Large intestine (tissue), 3 donors: ENCODE measurements around the gene NT5C2. TPM values are rescaled to one million over a fixed set of nuclear protein-coding genes. Genes with fewer than 3 reads are reported as not detected.

Experiments
- DNase-seq, 2 donors: peaks; one replicate each; pipeline versions ENCODE4 v3.0.0 to v3.0.0-alpha.2; 2013
- H3K27ac ChIP-seq: one replicate; pipeline ENCODE4 v1.5.1; 2013; ENCODE audit warnings: low read length
- H3K27me3 ChIP-seq: 2 replicates; pipeline ENCODE4 v1.6.1; 2013; ENCODE audit warnings: low read length; ENCODE audit not compliant: control insufficient read depth, insufficient read depth
- H3K36me3 ChIP-seq: 2 replicates; pipeline ENCODE4 v1.6.1; 2013; ENCODE audit warnings: low read length; ENCODE audit not compliant: control insufficient read depth, insufficient read depth
- H3K4me1 ChIP-seq: one replicate; pipeline ENCODE4 v1.6.1; 2013; ENCODE audit warnings: low read length; ENCODE audit not compliant: control insufficient read depth, insufficient read depth
- H3K4me3 ChIP-seq: one replicate; pipeline ENCODE4 v1.5.1; 2013; ENCODE audit warnings: low read length
- H3K9me3 ChIP-seq: one replicate; pipeline ENCODE4 v1.6.1; 2013; ENCODE audit warnings: mild to moderate bottlenecking, low read depth, low read length, moderate library complexity; ENCODE audit not compliant: control insufficient read depth
- WGBS: methylation state at CpG from one replicate; pipeline ENCODE4 v1.1.5; 2013; ENCODE audit warnings: low lambda C conversion rate; ENCODE audit not compliant: insufficient coverage; 5-methylcytosine and 5-hydroxymethylcytosine counted together
- polyA plus RNA-seq: library from polyadenylated mRNA; unstranded; fragments of 120-200 nt; gene quantifications from one replicate; pipeline ENCODE4 v1.2.1, GENCODE V29; 2013

Gene NT5C2
- polyA plus RNA-seq, 1 donor = 63.9 TPM

DNA sequence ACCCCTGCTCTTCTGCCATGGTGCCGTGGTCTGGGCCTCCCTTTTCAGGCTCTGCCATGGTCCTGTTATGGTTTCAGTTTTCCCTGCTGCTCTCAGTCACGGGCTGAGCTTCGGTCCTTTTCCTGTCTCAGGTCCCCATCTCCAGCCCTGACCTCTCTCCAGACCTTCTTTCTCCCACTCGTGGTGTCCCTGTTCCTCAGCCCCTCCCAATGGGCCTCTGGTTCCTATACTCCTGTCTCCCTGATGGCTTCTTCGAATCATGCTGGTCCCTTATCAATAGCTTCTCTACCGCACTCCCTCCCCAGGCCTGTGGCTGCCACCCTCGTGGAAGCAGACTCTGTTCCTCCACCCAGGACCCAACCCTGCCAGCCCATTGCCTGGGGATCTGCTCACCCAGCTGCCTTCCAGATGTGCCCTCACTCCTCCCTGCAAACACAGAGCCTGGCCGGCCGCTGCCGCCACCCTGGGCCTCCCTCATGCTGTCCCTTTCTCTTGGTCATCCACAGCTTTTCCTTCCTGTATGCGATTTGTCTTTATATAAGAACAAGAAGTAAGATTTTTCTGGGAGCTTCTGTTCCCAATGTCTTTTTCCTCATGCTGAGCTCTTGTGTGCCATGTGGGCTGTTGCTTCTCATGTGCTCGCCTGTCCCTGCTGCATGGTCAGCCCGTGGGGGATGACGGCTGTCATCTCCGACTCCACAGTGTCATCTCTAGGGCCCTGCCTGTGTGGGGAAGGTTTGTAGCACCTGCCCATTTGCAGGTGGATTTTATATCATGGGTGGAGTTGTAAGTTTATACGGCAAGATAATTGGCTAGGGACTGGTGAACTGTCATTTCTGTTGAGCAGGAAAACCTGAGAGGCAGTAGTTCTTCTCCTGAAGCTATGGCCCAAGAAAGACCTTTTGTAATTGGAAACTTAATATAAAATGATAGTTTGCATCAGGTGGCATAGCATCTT is 126.7 kb downstream of the NT5C2 start:
- Histone ChIP-seq H3K4me3 (no peak overlapping the region), H3K9me3 (no peaks in the 10 kb centered on the region), H3K36me3 (peaks cover 29% of the 10 kb centered on the region), H3K4me1 (no peaks in the 10 kb centered on the region), H3K27ac (no peak overlapping the region), H3K27me3 (no peaks in the 10 kb centered on the region)
- no peak for DNase-seq
- 92% methylated on average over 4 of the region's 16 CpGs for WGBS

GRCh38 chr10:103064956-103065355 is 128.1 kb downstream of the NT5C2 start:
- Histone ChIP-seq H3K36me3 (peaks cover 22% of the 10 kb centered on the region), H3K9me3 (no peaks in the 10 kb centered on the region), H3K27ac (no peak overlapping the region), H3K4me3 (no peak overlapping the region), H3K4me1 (no peaks in the 10 kb centered on the region), H3K27me3 (no peaks in the 10 kb centered on the region)
- DNase-seq = no peak
- WGBS = 100% methylated on average over 1 of the region's 4 CpGs

GRCh38 chr10:103062854-103063590 is 130.1 kb downstream of the NT5C2 start:
- Histone ChIP-seq H3K36me3 (peaks cover 11% of the 10 kb centered on the region), H3K9me3 (no peaks in the 10 kb centered on the region), H3K4me1 (no peaks in the 10 kb centered on the region), H3K27me3 (no peaks in the 10 kb centered on the region), H3K27ac (no peak overlapping the region), H3K4me3 (no peak overlapping the region)
- no peak for DNase-seq
- WGBS = no CpG with 5 or more reads among the region's 15 CpGs

GRCh38 chr10:103060575-103060974 is 132.5 kb downstream of the NT5C2 start:
- no peak for DNase-seq
- Histone ChIP-seq H3K27ac (no peak overlapping the region), H3K9me3 (no peaks in the 10 kb centered on the region), H3K4me1 (no peaks in the 10 kb centered on the region), H3K36me3 (peaks cover 13% of the 10 kb centered on the region), H3K27me3 (no peaks in the 10 kb centered on the region), H3K4me3 (no peak overlapping the region)
- 71% methylated on average over 1 of the region's 2 CpGs for WGBS

GRCh38 chr10:103058034-103058433 is 135.0 kb downstream of the NT5C2 start:
- Histone ChIP-seq H3K27me3 (no peaks in the 10 kb centered on the region), H3K4me3 (no peak overlapping the region), H3K27ac (no peak overlapping the region), H3K36me3 (peaks cover 13% of the 10 kb centered on the region), H3K9me3 (no peaks in the 10 kb centered on the region), H3K4me1 (peaks cover 9% of the 10 kb centered on the region)
- WGBS = 100% methylated on average over 1 of the region's 3 CpGs
- DNase-seq = no peak

DNA sequence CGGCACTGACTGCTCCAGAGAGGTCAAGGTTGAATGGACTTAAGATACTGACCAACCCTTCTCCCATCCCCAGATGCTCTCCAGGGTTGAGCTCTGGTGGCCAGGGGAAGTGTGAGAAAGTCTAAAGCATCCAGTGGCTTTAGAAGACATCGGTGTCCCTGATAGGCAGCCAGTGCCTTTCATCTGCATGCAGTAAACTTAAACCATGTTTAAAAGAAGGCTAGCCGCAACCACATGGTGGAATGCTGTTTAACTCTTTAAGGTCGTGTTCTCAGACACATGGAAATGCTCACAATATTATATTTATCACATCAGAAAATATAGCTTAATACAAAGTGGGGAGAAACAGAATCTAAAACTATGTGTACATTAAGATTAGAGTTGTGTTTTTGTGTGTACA is 138.0 kb downstream of the NT5C2 start:
- no peak overlapping the region for H3K27ac ChIP-seq
- H3K27me3 ChIP-seq = no peaks in the 10 kb centered on the region
- H3K36me3 ChIP-seq = peaks cover 21% of the 10 kb centered on the region
- H3K9me3 ChIP-seq = no peaks in the 10 kb centered on the region
- no peak for DNase-seq
- H3K4me1 ChIP-seq = peaks cover 9% of the 10 kb centered on the region
- no CpG with 5 or more reads among the region's 4 CpGs for WGBS
- no peak overlapping the region for H3K4me3 ChIP-seq

DNA sequence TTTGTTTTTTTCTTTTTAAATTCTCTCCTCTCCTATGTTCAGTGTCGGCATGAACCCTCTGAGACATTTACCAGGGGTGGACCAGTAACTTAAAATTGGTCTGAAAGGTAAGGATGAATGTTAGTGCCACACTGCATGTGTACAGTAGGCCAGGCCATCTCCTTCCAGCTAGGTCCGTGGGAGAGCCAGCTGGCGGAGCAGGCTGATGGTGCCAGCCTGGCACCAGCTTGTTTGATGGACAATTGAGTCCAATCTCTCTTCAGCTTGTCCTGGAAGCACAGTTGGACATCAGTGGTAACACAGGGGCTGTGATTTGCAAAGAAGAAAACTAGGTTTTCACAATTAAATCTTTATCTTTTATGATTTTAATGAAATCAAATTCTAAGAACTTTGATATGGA is 138.5 kb downstream of the NT5C2 start:
- Histone ChIP-seq H3K27me3 (no peaks in the 10 kb centered on the region), H3K4me3 (no peak overlapping the region), H3K9me3 (no peaks in the 10 kb centered on the region), H3K4me1 (peaks cover 9% of the 10 kb centered on the region), H3K36me3 (peaks cover 21% of the 10 kb centered on the region), H3K27ac (no peak overlapping the region)
- DNase-seq = no peak
- no CpG with 5 or more reads among the region's 3 CpGs for WGBS

GRCh38 chr10:103053659-103054581 is 139.2 kb downstream of the NT5C2 start:
- Histone ChIP-seq H3K27me3 (no peaks in the 10 kb centered on the region), H3K27ac (peak overlapping the region; percentile 46)

DNA sequence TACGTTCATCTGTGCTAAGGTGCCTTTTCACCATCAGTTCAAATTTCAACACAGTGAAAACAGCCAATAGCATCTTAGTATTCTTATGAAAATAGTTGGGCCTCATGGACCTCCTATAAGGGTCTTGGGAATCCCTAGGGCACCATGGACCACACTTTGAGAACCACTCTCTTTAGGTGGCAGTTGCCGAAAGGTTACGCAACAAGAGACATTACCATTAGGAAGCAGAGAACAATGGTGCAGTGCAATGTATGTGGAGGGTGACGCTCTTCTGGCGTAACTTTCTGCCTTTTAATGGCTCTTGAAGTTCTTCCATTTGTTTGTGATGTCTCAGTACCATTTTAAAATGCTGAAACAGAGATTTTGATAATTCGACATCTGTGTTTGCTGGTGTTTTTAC is 143.8 kb downstream of the NT5C2 start:
- no peak overlapping the region for H3K4me3 ChIP-seq
- no peaks in the 10 kb centered on the region for H3K9me3 ChIP-seq
- H3K27ac ChIP-seq = no peak overlapping the region
- peaks cover 7% of the 10 kb centered on the region for H3K36me3 ChIP-seq
- 100% methylated on average over 1 of the region's 6 CpGs for WGBS
- no peak for DNase-seq
- H3K27me3 ChIP-seq = no peaks in the 10 kb centered on the region
- H3K4me1 ChIP-seq = peaks cover 6% of the 10 kb centered on the region

More at GRCh38 chr10:103053659-103054581, 139.2 kb downstream of the NT5C2 start:
- WGBS = no CpG with 5 or more reads among the region's 20 CpGs
- Histone ChIP-seq H3K36me3 (peaks cover 21% of the 10 kb centered on the region), H3K9me3 (no peaks in the 10 kb centered on the region), H3K4me1 (peaks cover 9% of the 10 kb centered on the region), H3K4me3 (peak overlapping the region; percentile 25)
- DNase-seq = peak; percentile 84 to 92

DNA sequence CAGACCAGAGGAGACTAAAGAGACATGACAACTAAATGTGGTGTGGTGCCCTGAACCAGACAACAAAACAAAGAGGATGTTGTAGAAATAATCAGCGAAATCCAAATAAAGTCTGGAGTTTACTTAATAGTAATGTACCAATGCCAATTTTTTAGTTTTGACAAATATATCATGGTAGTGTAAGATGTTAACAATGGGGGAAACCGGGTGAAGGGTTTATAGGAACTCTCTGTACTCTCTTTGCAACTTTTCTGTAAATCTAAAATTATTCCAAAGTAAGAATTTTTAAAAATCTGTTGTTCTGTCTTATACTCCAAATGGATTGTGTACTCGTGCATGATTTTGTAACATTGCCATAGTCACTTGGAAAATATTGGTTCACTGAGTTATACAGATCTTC is 145.7 kb downstream of the NT5C2 start:
- 93% methylated on average over 3 of the region's 3 CpGs for WGBS

More for the DNA sequence above, 145.7 kb downstream of the NT5C2 start:
- Histone ChIP-seq H3K4me3 (no peak overlapping the region), H3K9me3 (no peaks in the 10 kb centered on the region), H3K27me3 (no peaks in the 10 kb centered on the region), H3K36me3 (peaks cover 7% of the 10 kb centered on the region), H3K27ac (no peak overlapping the region), H3K4me1 (no peaks in the 10 kb centered on the region)
- DNase-seq = no peak
